HG03354 (cell line): ENCODE results near the gene CCDC152.

ENCODE experiments used
- ATAC-seq: cut with Tn5 transposase; IDR thresholded peaks from one replicate; pipeline ENCODE4 v1.9.1; 2021; ENCODE audit warnings: mild to moderate bottlenecking; ENCODE audit not compliant: unreplicated experiment, poor library complexity, severe bottlenecking

Gene CCDC152

DNA sequence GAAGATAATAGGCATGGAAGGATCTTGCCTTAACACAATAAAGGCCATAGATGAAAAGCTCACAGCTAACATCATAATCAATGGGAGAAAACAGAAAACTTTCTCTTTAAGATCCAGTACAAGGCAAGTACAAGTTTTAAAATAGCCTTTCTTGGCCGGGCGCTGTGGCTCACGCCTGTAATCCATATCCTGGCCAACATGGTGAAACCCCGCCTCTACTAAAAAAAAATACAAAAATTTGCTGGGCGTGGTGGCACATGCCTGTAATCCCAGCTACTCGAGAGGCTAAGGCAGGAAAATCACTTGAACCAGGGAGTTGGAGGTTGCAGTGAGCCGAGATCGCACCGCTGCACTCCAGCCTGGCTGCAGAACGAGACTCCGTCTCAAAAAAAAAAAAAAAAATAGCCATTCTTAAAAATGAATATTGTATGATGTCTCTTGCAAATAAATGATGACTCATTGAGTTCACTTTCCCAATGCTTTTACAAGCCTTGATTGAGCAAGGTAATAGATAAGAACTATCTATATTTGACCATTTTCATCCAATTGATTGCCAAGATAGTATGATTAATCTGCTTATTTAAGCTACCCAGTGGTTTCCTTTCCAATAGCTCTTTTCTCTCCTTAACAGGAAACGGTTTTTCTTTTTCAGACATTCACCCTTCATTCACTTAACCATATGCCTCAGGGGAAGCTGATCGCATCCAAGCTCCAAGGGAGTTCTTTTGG lies 15.8 kb downstream of the CCDC152 start:
- ATAC-seq: no peak

DNA sequence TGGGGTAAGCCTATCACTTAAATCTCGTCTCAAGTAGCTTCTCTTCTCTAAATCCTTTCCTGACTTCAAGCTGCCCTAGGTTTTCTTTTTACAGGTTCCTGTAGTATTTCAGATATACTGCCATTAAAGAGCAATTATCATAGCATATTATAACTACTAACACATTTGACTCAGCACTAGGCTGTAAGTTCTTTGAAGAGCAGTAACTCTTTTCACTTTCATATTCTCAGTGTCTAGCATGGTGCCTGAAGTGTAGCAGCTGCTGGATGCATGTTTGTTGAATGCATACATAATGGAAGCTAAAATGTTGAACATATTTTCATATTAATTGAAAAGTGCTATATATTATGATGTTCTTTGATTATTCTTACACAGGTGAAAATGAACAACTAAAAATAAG lies 22.5 kb downstream of the CCDC152 start:
- no peak for ATAC-seq

DNA sequence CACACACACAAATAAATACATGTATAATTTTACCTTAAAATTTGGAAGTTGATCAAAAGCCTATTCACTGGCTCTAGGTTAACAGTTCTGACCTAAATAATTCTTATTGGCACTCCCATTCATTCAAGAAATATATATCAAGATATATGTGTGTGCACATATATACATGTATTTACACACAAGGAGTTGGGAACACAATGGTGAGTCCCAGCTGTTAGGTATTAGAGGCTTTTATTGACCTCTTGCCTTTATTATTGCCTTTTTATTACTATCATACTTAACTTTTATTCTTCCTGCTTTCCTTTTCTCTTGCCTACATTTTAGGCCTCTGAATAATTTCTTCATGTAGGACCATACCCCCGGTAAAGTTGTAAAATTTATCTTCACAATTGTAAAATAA lies 25.0 kb downstream of the CCDC152 start:
- ATAC-seq: no peak

DNA sequence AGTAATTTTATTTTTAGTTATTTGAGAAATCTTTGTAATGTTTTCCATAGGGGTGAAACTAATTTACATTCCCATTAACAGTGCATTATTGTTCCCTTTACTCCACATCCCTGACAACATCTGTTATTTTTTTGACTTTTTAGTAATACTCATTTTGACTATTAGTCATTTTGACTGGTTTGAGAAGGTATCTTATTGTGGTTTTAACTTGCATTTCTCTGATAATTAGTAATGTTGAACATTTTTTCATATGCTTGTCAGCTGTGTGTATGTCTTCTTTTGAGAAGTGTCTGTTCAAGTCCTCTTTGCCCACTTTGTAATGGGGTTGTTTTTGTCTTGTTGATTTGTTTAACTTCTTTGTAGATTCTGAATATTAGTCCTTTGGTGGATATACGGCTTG lies 27.5 kb downstream of the CCDC152 start:
- ATAC-seq: no peak

DNA sequence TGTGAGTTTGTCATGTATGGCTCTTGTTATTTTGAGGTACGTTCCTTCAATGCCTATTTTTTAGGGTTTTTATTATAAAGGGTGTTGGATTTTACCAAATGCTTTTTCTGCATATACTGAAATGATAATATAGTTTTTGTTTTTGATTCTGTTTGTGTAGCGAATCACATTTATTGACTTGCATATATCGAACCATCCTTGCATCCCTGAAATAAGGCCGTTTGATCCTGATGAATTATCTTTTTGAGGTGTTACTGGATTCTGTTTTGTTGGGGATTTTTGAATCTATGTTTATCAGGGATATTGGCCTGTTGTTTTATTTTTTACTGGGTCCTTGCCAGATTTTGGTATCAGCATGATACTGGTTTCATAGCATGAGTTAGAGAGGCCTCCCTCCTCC lies 29.1 kb downstream of the CCDC152 start:
- ATAC-seq: no peak

DNA sequence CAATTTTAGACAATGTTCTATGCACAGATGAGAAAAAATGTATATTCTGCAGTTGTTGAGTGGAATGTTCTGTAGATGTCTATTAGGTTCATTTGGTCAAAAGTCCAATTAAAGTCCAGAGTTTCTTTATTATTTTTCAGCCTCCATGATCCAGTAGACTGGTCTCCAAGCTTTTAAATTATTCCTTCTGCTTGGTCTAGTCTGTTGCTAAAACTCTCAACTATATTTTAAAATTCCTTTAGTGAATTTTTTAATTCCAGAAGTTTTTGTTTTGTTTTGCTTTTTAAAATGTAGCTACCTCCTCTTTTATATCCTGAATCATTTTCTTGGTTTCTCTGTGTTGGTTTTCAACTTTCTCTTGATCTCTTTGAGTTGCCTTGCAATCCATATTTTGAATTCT lies 30.5 kb downstream of the CCDC152 start:
- no peak for ATAC-seq

DNA sequence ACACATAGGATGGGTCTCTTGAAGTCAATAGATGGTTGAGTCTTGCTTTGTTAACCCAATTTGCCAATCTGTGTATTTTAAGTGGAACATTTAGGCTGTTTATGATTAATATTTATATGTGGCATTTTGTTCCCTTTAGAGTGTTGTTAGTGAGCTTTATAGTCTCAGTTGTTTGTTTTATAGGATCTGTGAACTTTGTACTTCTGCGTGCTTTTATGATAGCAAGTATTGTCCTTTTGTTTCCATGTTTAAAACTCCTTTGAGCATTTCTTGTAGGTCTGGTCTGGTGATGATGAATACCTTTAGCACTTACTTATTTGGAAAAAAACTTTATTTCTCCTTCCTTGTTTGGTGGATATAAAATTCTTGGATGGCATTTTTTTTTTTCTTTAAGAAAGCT lies 31.2 kb downstream of the CCDC152 start:
- ATAC-seq: no peak

DNA sequence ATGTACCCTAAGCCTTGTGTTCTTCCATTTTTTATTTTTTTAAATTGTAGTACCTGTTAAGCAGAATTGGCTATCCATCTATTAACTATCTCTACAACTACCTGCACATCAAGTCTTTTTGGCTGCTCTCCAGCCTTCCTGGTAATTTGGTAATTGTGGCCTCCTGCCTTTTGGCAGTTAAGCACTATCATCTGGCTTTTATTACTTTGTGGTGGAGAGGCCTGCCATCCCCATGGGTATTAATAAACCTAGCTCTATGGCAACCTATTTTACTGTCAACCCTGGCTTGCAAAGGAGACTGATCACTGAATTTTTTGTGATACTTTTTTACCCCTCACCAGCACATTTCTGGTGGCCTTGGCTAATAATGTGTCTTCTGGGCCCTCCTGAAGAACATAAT lies 34.5 kb downstream of the CCDC152 start:
- ATAC-seq: no peak

DNA sequence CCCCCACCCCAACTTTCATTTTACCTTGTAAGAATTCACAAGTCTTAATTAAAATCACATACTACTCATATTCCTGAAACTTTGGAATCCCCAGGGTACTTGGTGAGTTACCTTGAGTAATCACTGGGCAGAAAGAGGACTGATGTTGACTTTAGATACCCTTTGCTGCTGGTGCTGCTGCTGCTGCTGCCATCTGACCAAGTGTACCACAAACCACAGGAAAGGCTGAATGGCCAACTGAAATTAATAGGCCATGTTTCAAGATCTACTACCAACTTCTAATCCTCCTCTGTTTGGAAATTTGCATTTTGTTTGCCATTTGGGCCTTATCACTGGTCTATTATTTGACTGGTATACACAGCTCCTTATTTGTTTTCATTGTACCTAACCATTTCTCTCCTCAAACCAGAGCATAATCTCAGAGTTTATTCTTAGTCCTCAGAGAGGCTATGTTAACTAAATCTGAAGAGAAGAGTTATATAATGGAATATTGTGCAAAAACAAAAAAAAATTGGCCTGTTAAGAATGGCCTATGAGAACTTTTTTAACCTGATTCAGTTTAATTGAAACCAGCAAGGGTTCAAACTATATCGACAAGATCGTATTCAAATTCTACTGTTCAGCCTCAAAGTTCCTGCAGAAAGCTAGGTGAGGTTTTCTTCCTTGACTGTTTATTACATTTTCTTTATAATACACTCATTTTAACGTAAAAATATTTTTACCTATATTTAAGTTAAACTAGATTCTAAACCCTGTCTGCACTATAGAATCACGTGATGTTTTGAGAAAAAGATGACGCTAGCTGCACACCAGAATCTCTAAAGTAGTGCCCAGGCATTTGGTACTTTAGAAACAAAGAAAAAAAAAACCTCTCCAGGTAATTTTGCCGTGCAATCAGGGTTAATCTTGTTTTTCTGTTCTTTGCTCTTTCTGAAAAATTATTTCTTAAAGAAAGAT lies 41.9 kb downstream of the CCDC152 start:
- ATAC-seq: no peak

DNA sequence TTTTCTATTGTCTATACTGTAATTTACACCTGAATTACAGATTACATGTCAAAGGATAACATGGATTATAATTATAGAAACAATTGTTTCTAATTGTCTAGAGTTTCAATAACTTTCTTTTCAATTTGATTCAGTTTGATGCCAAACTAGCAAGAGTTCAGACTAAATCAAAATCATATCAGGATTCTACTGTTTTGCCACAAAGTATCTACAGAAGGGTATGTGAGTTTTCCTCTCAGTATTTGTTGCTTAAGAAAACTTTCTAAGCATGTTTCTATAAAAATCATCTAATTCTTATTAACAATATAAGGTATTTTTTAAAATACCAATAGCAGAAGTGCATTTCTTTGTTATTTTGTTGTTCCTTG lies 42.6 kb downstream of the CCDC152 start:
- no peak for ATAC-seq

DNA sequence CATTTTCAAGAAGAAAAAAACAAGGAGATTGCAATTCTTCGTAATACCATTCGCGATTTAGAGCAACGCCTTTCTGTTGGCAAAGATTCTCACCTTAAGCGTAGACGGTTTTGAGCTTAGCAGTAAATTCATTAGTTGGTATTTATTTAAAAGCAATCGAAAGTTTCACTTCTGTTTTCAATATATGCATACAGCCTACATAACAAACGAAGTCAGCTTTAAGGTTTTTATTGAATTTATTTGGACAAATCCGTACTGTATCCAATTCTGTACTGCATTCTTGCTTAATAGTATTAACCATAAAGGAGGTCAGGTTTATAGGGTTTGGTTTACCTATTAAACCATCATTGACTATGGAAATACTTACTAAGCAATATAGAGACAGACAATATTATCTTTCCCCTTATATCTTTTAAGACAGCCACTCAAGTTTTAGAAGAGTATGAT lies 43.1 kb downstream of the CCDC152 start:
- no peak for ATAC-seq

DNA sequence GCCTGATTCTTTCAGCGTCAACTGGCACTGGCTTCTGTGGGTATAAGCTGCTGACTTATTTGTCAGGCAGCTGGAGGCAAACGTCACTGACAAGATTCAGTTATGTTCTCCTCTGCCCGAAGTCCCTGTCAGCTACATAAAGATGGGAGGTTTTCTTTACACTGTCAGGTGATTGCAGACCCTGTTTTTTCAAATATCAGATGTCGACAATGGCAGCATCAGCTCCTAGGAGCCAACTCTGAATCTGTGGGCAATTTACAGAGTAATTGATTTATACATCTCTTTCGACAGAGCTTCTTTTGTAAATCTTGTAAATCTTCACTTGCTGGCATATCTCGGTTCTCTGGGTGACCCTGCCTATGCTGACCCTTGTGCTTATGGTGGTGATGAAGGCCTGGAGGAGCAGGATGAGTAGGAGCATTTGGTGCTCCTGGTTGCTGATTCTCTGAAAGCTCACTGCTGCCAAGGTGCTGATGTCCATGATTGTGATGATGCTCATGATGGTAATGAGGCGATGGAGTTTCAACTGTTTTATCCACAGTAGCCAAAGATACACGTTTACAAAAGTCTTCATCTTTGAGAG lies 44.2 kb downstream of the CCDC152 start:
- no peak for ATAC-seq

DNA sequence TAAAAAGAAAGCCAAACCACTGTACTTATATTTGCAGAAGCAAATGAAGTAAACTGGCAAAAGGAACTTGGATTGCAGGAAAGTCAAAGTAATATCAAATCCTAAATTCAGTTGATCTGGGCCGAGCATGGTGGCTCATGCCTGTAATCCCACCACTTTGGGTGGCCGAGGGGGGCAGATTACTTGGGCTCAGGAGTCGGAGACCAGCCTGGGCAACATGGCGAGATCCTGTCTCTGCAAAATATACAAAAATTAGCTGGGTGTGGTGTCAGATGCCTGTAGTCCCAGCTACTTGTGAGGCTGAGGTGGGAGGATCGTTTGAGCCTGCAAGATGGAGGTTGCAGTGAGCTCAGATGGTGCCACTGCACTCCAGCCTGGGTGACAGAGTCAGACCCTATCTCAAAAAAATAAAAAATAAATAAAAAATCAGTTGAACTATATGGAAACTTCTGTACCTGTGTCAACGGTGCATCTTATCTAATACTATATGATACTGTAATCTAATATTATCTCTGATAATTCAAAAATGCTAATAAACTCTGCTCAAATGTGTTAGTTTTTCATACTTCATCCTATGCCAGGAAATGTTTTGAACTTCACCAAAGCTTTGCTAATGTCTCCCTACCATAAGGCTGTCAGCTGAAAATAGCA lies 45.0 kb downstream of the CCDC152 start:
- no peak for ATAC-seq

DNA sequence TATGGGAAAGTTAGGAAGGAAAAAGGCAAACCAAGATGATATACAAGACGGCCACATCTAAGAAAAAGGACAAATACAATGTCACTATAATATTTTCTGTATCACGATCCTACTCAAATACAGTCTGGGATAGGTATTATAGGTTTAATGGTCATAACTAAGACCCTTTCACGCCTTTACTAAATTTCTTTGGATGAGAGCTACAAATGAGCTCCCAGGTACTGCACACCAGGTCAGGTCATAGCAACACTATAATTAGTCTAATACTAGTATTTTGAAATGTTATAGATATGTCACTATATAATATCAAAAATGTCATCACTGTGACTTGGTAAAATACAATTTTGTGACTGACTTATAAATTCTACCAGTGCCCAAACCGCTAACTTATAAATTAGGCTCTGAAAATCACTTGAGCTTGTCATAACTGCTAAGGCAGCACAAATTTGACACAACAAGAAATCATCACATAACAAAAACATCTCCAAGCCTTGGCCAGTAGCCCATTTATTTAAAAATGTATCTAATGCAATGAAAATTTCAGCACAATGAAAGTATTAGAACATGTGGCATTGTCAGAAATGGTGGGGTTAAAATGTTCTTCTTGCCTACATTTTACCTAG lies 48.2 kb downstream of the CCDC152 start:
- no peak for ATAC-seq

DNA sequence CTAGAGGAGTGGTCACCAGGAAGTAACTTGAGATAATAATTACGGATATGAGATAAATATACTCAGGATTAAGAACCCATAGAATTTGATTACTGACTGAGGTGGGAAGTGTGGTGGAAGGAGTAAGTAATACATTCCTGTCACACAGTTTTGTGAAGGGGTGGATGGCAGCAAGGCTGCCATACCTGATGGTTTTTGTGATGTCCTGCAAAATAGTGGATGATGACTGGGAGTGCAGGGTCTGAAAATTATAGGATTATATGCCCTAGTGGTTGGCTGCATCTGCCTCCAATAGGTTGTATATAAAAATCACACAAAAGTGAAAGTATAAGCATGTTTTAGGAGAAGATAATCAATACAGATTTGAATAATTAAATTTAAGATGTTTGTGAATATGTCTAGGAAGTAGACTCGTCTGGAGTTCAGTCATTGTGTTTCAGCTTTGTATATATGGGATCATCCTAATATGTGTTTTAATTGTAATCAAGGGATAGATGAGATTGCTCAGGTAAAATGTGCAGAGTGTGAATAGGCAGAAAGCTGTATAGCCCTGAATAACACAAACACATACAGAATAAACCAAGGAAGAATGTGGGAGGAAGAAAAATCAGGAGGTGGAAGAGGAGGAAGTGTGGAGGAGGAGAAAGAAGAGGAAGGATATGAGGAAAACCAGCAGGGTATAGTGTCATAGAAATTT lies 49.5 kb downstream of the CCDC152 start:
- ATAC-seq: no peak

DNA sequence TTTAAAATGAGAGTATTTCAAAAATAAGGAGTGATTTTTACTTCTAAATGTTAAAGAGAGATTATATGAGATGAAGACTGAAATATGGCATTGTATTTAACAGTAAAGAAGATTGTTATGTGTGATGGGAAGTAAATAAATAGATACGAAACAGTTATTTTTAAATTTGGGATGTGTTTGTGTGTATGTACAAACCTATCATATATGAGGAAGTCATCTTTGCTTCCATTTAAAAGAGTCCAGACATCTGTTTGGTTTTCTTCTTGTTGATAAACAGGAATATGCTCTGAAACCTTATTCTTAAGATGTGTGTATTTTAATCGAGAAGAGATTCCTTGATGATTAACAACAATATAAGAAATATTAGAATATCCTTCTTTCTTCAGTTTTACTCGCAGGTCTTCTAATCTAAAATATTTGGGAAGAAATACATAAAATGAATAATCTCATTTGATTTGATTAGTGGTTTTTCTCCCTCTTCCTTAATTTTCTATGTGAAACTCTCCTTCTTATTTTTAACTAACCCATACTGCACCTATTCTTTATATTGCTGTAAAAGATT lies 50.2 kb downstream of the CCDC152 start:
- ATAC-seq: no peak

DNA sequence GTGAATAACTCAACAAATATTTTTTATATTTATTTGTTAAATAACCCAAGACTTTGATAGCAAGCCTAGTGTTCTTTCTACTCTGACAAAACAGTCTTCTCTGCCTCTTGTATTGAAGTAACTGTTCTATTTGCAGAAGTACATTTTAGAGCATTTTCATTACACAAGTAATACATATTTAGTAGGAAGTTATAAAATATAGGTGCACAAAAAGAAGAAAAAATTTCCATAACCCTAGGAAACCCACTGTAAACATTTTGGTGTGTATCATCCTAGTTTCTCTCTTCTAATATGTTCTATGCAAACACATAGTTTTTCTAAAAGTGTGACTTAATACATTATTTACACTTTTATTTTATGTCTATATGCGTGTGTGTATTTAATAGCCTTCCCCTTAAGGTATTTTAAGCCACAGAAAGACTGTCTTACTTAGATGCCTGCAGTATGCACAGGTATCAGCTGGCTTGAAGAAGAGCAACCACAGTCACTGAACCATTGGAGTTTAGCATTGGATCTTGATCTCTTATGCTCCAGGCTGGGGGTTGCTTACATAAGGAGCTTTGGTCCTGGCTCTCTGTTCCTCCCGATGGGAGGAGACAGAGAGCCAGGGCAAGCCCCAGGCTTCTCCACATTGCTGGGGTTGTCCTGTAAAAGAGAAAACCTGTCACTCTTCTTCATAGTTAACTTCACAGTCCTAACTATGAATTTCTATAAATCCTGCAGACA lies 51.3 kb downstream of the CCDC152 start:
- ATAC-seq: no peak

DNA sequence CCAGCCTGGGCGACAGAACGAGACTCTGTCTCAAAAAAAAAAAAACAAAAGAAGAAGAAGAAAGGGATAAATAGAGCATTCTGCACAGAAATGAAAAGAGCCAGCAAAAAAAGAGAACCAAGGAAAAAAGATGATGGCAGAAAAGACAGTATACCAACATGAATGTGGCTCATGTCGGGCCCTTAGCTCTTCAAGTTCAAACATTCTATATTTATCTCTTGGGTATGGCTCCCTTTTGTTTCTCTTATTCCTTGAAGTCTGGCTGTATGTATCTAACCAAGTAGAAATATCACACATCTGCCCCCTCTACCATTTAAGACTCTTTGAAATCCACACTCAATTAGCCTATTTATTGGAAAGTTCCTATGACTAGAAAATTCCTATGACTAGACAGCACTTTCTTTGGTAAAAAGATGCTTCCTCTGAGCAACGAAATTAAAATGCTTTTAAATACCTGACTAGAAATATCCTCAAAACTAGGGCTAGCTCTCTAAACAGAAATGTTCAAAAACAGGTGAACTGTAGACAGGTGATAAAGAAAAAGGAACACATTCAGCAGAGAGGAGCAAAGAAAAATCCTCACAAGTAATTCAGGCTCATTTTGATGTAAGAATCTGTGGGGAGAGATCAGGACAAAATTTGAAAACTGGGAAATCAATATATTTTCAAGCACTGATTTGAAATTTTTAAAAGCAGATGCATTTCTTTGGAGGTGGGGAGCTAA lies 52.4 kb downstream of the CCDC152 start:
- ATAC-seq: no peak
